HEK293 (cell line): Measurements from ENCODE around the gene C1QTNF4.
A peak's percentile ranks its signal among the peaks of the same experiment; 100 is the strongest.

ENCODE experiments used
- CTCF ChIA-PET: fragments of 350-600 bp; formaldehyde crosslinking; extraction: SDS; loops from one replicate; lab custom pipeline; 2021; ENCODE audit warnings: antibody characterized with exemption; lab: Yijun Ruan, JAX
- POLR2A ChIA-PET: fragments of 300-600 bp; formaldehyde crosslinking; extraction: SDS; loops from one replicate; lab custom pipeline; 2020; ENCODE audit warnings: antibody characterized with exemption, inconsistent platforms; lab: Yijun Ruan, JAX
- H3K27ac ChIP-seq: fragments of 200-500 bp; sonication (Bioruptor generic); 2 replicates; pipeline ENCODE4 v1.5.1; 2014; ENCODE audit warnings: low read depth, low read length, control low read depth, inconsistent platforms; ENCODE audit errors: extremely low read depth
- H3K36me3 ChIP-seq, 2 experiments: fragments of 200-500 bp in 1 of 2; sonication (Bioruptor generic) in 1 of 2; 1 replicate in 1 of 2; 2 replicates in 1 of 2; pipeline ENCODE4 v1.5.1; 2014 to 2017; ENCODE audit warnings: inconsistent platforms in 2 of 2, low read length in 2 of 2; ENCODE audit not compliant: control insufficient read depth in 2 of 2, insufficient read depth in 1 of 2
- H3K4me1 ChIP-seq: fragments of 200-500 bp; sonication (Bioruptor generic); 2 replicates; pipeline ENCODE4 v1.5.1; 2014; ENCODE audit warnings: mild to moderate bottlenecking, low read length, inconsistent platforms; ENCODE audit not compliant: control insufficient read depth, insufficient read depth
- H3K4me3 ChIP-seq: 2 replicates; pipeline ENCODE4 v1.5.1; 2011; ENCODE audit warnings: low read depth, mild to moderate bottlenecking, control low read depth, low read length, moderate library complexity
- H3K9me3 ChIP-seq: fragments of 200-500 bp; sonication (Bioruptor generic); 2 replicates; pipeline ENCODE4 v1.5.1; 2014; ENCODE audit warnings: low read depth, low read length, inconsistent platforms; ENCODE audit not compliant: control insufficient read depth, insufficient read depth
- ATF2 ChIP-seq: fragments of 450-650 bp; formaldehyde crosslinking; IDR thresholded peaks from 2 replicates; pipeline ENCODE4 v1.5.1; 2016; ENCODE audit warnings: missing biosample characterization, missing genetic modification characterization, low read depth
- EGR2 ChIP-seq: fragments of 450-650 bp; formaldehyde crosslinking; IDR thresholded peaks from 2 replicates; pipeline ENCODE4 v1.5.1; 2016; ENCODE audit warnings: low read depth, missing biosample characterization, missing genetic modification characterization
- FEZF1 ChIP-seq: fragments of 450-650 bp; formaldehyde crosslinking; IDR thresholded peaks from 2 replicates; pipeline ENCODE4 v1.5.1; 2016; ENCODE audit warnings: missing biosample characterization, missing genetic modification characterization
- IKZF3 ChIP-seq: fragments of 450-650 bp; IDR thresholded peaks from 2 replicates; pipeline ENCODE4 v1.5.0; 2018; ENCODE audit warnings: missing biosample characterization, mild to moderate bottlenecking, missing genetic modification characterization, moderate library complexity
- PBX3 ChIP-seq: sonication (generic); formaldehyde crosslinking; IDR thresholded peaks from 2 replicates; pipeline ENCODE4 v1.8.1; 2022; ENCODE audit warnings: mild to moderate bottlenecking, moderate library complexity, missing genetic modification reagents
- SCRT1 ChIP-seq: fragments of 450-650 bp; formaldehyde crosslinking; IDR thresholded peaks from 2 replicates; pipeline ENCODE4 v1.5.1; 2016; ENCODE audit warnings: missing biosample characterization, missing genetic modification characterization, borderline replicate concordance
- SCRT2 ChIP-seq: fragments of 450-650 bp; formaldehyde crosslinking; IDR thresholded peaks from 2 replicates; pipeline ENCODE4 v1.5.1; 2016; ENCODE audit warnings: missing biosample characterization, missing genetic modification characterization
- TSHZ1 ChIP-seq: fragments of 450-650 bp; formaldehyde crosslinking; IDR thresholded peaks from 2 replicates; pipeline ENCODE4 v1.5.1; 2016; ENCODE audit warnings: missing biosample characterization, missing genetic modification characterization, borderline replicate concordance
- ZBTB48 ChIP-seq: fragments of 450-650 bp; formaldehyde crosslinking; IDR thresholded peaks from 2 replicates; pipeline ENCODE4 v1.5.1; 2016; ENCODE audit warnings: missing biosample characterization, missing genetic modification characterization
- ZEB2 ChIP-seq: fragments of 450-650 bp; formaldehyde crosslinking; IDR thresholded peaks from 2 replicates; pipeline ENCODE4 v1.5.1; 2016; ENCODE audit warnings: missing biosample characterization, missing genetic modification characterization
- ZNF112 ChIP-seq: fragments of 450-650 bp; formaldehyde crosslinking; IDR thresholded peaks from 2 replicates; pipeline ENCODE4 v1.5.0; 2017; ENCODE audit warnings: missing biosample characterization, missing genetic modification characterization
- ZNF175 ChIP-seq: fragments of 450-650 bp; formaldehyde crosslinking; IDR thresholded peaks from 2 replicates; pipeline ENCODE4 v1.5.1; 2016; ENCODE audit warnings: missing biosample characterization, missing genetic modification characterization
- ZNF354C ChIP-seq: fragments of 450-650 bp; formaldehyde crosslinking; IDR thresholded peaks from 2 replicates; pipeline ENCODE4 v1.5.1; 2016; ENCODE audit warnings: missing biosample characterization, missing genetic modification characterization, low read depth, borderline replicate concordance
- ZNF501 ChIP-seq: fragments of 450-650 bp; formaldehyde crosslinking; IDR thresholded peaks from 2 replicates; pipeline ENCODE4 v1.5.1; 2016; ENCODE audit warnings: missing biosample characterization, missing genetic modification characterization
- ZNF623 ChIP-seq: fragments of 450-650 bp; formaldehyde crosslinking; IDR thresholded peaks from 2 replicates; pipeline ENCODE4 v1.5.1; 2016; ENCODE audit warnings: missing biosample characterization, missing genetic modification characterization
- ZNF645 ChIP-seq: fragments of 450-650 bp; formaldehyde crosslinking; IDR thresholded peaks from 2 replicates; pipeline ENCODE4; 2016; ENCODE audit warnings: missing biosample characterization, missing genetic modification characterization
- ZNF776 ChIP-seq: fragments of 450-650 bp; formaldehyde crosslinking; IDR thresholded peaks from 2 replicates; pipeline ENCODE4 v1.5.0; 2017; ENCODE audit warnings: missing biosample characterization, missing genetic modification characterization, borderline replicate concordance
- ZNF830 ChIP-seq: fragments of 450-650 bp; IDR thresholded peaks from 2 replicates; pipeline ENCODE4 v1.5.0; 2018; ENCODE audit warnings: missing biosample characterization, missing genetic modification characterization, low read depth, mild to moderate bottlenecking, moderate library complexity

Gene C1QTNF4

GRCh38 chr11:47552566-47553405, 41.4 kb downstream of the C1QTNF4 start, which contains the start of gene CELF1 (continued):
- no peak for TF ChIP-seq ZNF112 (tag by site-specific recombination)

- Histone ChIP-seq H3K4me1 (no peaks in the 10 kb centered on the region), H3K4me3 (peak overlapping the region; percentile 99), H3K36me3 (peaks cover 0 to 18% of the 10 kb centered on the region in 2 experiments; a peak in 2 of 3 replicates), H3K9me3 (no peaks in the 10 kb centered on the region), H3K27ac (peak overlapping the region; percentile 79)
- TF ChIP-seq ZNF645 (tag by site-specific recombination) = no peak
- no peak for TF ChIP-seq ZNF623 (tag by site-specific recombination)
- TF ChIP-seq ZEB2 (tag by site-specific recombination) = peak; percentile 47; the same call in 1 of the 2 replicates
- TF ChIP-seq ZBTB48 (tag by site-specific recombination) = peak; percentile 45; the same call in 1 of the 2 replicates
- TF ChIP-seq ZNF354C = no peak
- TF ChIP-seq ZNF175 = no peak
- CTCF ChIA-PET = interaction anchor here (0.6 to 2.6 kb wide), 11 partner anchors 12 to 684 kb away, joined by 3 to 11 read pairs (median 4); partner anchors contain the start of gene PTPMT1
- POLR2A ChIA-PET = interaction anchor here (1.1 to 2.1 kb wide), 6 partner anchors 12 to 54 kb away, joined by 3 to 14 read pairs (median 4); partner anchors contain the start of gene PTPMT1
Observed at GRCh38 chr11:47552056-47552565, 42.1 kb downstream of the C1QTNF4 start.

GRCh38 chr11:47551086-47551485, 43.1 kb downstream of the C1QTNF4 start:
- Histone ChIP-seq H3K4me3 (peak overlapping the region; percentile 99; the same call in 1 of the 2 replicates), H3K4me1 (no peaks in the 10 kb centered on the region), H3K36me3 (peaks cover 0 to 22% of the 10 kb centered on the region in 2 experiments; a peak in 2 of 3 replicates), H3K27ac (0 out of 2 replicates have a peak overlapping the region, but pooled peaks have one; percentile 79), H3K9me3 (no peaks in the 10 kb centered on the region)
- TF ChIP-seq IKZF3 (tag by site-specific recombination) (no peak), SCRT2 (tag by site-specific recombination) (peak; percentile 73), SCRT1 (peak; percentile 39; the same call in 1 of the 2 replicates)
- ChIA-PET POLR2A (interaction anchor here (1.2 to 1.9 kb wide), 4 partner anchors 11 to 33 kb away, joined by 3 to 6 read pairs (median 4); no protein-coding TSS in a partner anchor), CTCF (interaction anchor here (1.1 to 2.6 kb wide), 4 partner anchors 14 to 28 kb away, joined by 3 to 11 read pairs (median 7); partner anchors contain the start of gene PTPMT1)

GRCh38 chr11:47550288-47551047, 43.7 kb downstream of the C1QTNF4 start:
- Histone ChIP-seq H3K4me1 (no peaks in the 10 kb centered on the region), H3K4me3 (no peak overlapping the region), H3K36me3 (peaks cover 0 to 22% of the 10 kb centered on the region in 2 experiments; a peak in 2 of 3 replicates), H3K9me3 (no peaks in the 10 kb centered on the region), H3K27ac (no peak overlapping the region)
- CTCF ChIA-PET = interaction anchor here (1.1 to 2.6 kb wide), 3 partner anchors 14 to 19 kb away, joined by 4 to 11 read pairs (median 10); partner anchors contain the start of gene PTPMT1
- POLR2A ChIA-PET = interaction anchor here (1.2 to 1.9 kb wide), 3 partner anchors 10 to 27 kb away, joined by 3 to 6 read pairs (median 4); no protein-coding TSS in a partner anchor
- TF ChIP-seq ZNF776 (tag by site-specific recombination) = no peak
- TF ChIP-seq ATF2 (tag by site-specific recombination) = no peak
- no peak for TF ChIP-seq ZNF354C
- no peak for TF ChIP-seq PBX3
- no peak for TF ChIP-seq ZNF501 (tag by site-specific recombination)
- no peak for TF ChIP-seq FEZF1 (tag by site-specific recombination)
- TF ChIP-seq ZNF830 (tag by site-specific recombination) = no peak
- no peak for TF ChIP-seq EGR2
- TF ChIP-seq TSHZ1 (tag by site-specific recombination) = no peak
